Activated gamma-delta T cell treated with anti-CD3 and anti-CD28 coated beads, Interleukin-2, amount 50 U/mL, for 16 hours (primary cell): Measurements from ENCODE around the gene G6PC3.

Experiments used
- DNase-seq: peaks from one replicate; pipeline ENCODE4 v3.0.0-alpha.2; 2020; ENCODE audit warnings: low read depth

Gene G6PC3

DNA sequence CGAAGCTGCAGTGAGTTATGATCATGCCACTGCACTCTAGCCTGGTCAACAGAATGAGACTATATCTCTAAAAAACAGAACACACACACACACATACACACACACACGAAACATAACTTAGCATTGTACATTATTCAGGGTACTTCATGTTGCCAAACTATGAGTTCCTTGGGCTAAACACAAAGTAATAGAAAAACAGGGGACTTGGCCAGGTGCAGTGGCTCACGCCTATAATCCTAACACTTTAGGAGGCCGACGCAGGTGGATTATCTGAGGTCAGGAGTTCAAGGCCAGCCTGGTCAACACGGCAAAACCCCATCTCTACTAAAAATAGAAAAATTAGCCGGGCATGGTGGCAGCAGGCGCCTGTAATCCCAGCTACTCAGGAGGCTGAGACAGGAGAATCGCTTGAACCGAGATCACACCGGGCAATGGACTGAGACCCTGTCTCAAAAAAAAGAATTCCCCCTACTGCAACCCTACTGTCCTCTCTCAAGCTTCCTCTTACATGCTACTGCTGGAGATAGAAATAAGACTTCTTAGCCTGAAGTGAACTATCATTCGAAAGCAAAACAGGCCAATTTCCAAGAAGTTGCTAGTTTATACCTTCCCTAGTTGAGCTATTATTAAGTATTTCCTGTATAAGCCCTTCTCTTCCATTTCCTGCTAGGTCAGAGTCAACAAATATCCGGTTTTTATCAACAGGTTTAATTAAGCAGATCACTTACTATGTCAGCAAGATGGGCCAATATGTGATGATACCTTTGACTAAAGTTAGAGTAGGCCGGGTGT, 11.2 kb upstream of the G6PC3 start:
- DNase-seq: no peak

- no peak for DNase-seq
These were observed 9.1 kb upstream of the G6PC3 start for GRCh38 chr17:44061446-44061845.

DNA sequence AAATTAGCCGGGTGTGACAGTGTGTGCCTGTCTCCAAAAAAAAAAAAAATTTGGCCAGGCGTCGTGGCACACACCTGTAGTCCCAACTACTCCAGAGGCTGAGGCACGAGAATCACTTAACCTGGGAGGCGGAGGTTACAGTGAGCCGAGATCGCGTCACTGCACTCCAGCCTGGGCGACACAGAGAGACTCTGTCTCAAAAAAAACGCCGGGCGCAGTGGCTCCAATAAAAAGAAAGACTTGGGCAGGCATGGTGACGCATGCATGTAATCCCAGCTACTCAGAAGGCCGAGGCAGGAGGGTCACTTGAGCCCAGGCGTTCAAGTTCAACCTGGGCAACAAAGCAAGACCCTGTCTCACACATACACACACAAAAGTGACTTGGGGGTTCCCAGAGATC, 7.7 kb upstream of the G6PC3 start:
- no peak for DNase-seq

- no peak for DNase-seq
These were observed 6.6 kb upstream of the G6PC3 start for GRCh38 chr17:44063704-44064639.

GRCh38 chr17:44065668-44066203, 4.8 kb upstream of the G6PC3 start:
- DNase-seq: no peak

GRCh38 chr17:44066204-44066930, 4.2 kb upstream of the G6PC3 start, which contains the start of gene LSM12:
Gene LSM12 (minus strand): TSS chr17:44066671. CDS start chr17:44066587, 84 bp downstream.
- peak; percentile 81 for DNase-seq

DNA sequence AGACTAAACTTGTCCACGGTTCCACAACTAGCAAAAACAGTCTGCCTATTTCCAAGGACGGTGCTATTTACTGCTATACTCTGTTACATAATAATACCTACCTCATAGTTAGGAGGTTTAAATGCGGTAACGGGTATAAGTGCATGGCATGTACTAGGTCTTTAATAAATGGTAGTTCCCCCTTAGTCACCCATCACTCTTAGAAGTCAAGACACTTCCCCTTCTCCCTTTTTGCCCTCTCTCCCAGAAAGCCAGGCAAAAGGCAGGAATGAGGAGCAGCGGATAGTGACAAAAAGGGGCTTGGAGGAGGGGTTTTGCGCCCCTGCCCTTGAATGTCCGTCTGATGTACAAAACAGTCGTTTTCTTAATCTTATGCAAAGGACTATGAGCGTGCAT, 3.0 kb upstream of the G6PC3 start:
- DNase-seq: no peak

DNA sequence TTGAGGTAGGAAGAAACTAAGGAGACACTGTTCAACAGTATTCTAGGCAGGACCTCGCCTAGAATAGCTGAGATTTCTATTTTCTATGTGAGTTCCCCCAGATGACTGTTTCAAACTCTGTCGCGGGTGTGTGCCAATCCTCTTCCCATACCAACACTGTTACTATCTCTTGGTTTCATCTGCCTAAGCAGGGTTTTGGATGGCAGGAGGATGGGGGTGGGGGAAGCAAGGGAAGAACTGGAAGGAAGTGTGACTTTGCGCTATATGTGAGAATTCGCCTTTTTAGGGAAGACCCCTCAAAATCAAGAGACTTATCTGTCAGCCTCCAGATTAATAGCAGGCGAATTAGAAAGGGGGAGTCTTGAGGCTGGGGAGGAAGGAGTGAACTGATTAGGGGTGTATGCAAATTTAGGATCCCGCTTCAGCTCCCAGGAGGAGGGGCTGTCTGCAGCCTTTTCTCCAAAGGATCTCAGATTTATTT, 521 bp upstream of the G6PC3 start:
- DNase-seq: no peak

DNA sequence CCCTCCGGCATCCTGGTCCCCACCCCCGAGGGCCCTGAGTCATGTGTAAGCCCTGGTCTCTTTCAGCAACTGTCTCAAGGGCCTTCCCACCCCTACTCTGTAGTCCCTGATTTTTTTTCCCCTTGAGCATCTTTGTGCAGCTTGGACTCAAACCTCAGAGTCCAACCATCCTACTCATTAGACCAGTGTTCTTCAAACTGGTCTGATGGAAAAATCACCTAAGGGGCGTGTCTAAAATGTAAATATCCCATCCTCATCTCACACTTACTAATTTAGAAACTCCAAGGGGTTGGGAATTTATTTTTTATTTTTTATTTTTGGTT, 624 bp downstream of the G6PC3 start:
- DNase-seq: no peak

GRCh38 chr17:44071772-44072171, 1.2 kb downstream of the G6PC3 start:
- no peak for DNase-seq

GRCh38 chr17:44074231-44074910, 3.8 kb downstream of the G6PC3 start:
- DNase-seq: no peak

DNA sequence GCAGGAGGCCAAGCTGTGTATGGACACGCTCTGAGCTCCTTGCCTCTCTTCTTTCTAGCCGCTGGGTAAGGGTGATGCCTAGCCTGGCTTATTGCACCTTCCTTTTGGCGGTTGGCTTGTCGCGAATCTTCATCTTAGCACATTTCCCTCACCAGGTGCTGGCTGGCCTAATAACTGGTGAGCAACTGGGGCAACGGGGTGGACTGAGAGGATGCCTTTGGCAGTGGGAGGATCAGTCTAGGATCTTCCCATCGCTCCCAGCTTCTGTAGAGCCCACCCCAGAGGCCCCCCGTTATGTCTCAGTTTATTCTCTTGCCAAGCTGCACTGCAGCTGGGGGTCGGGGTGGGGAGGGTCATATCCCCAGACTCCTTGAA, 4.4 kb downstream of the G6PC3 start:
- DNase-seq: no peak

DNA sequence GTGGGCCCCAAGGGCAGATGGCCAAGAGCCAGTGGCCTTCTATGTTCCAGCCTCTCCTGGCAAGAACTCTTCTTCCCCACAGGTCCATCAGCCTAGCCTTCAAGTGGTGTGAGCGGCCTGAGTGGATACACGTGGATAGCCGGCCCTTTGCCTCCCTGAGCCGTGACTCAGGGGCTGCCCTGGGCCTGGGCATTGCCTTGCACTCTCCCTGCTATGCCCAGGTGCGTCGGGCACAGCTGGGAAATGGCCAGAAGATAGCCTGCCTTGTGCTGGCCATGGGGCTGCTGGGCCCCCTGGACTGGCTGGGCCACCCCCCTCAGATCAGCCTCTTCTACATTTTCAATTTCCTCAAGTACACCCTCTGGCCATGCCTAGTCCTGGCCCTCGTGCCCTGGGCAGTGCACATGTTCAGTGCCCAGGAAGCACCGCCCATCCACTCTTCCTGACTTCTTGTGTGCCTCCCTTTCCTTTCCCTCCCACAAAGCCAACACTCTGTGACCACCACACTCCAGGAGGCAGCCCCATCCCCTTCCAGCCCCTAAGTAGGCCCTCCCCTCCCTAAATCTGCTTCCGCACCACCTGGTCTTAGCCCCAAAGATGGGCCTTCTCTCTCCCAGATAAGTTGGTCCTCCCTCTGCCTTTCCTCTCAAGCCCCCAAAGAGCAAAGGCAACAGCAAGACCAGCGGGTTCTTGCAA, 5.2 kb downstream of the G6PC3 start:
- DNase-seq: no peak

- DNase-seq: no peak
These were observed 6.4 kb downstream of the G6PC3 start for GRCh38 chr17:44076716-44077594.

GRCh38 chr17:44077595-44077909, 7.0 kb downstream of the G6PC3 start:
- DNase-seq: no peak

DNA sequence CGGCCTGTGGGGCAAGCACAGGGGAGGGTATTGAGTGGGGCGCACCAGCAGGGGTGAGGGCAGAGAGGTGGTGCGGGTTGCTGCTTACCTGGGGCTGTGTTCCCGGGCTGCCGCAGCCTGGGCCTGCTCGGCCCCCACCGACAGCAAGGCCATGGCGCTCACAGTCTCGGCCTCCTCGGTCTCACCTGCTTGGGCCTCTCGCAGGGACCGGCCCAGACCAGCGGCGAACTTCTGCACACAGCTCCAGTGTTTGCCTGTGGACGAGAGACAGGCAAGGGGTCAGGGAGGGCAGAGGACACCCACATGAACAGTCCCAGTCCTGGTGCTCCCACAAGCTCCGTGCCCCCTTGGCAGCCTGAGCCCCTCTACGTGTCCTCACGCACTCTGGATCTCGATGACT, 7.9 kb downstream of the G6PC3 start:
- DNase-seq: no peak

GRCh38 chr17:44079877-44080821, 9.6 kb downstream of the G6PC3 start:
- DNase-seq: no peak

DNA sequence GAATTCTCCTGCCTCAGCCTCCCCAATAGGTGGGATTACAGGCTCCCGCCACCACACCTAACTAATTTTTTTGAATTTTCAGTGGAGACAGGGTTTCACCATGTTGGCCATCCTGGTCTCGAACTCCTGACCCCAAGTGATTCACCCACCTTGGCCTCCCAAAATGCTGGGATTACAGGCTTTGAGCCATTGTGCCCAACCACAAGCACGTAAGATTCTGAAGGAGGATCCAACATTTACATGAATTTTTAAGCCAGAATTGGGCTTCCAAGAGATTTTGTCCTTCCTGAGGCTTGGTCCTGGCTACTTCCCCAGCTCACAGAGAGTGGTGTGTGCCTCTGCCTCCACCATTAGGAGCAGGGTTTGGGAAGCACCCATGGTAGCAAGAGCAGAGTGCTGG, 11.1 kb downstream of the G6PC3 start:
- no peak for DNase-seq
